Body of pancreas (tissue), 4 donors: ENCODE results near the gene KIRREL3. TPM values are rescaled to one million over a fixed set of nuclear protein-coding genes. Genes with fewer than 3 reads are reported as not detected.

Experiments
- ATAC-seq: fragments of 150-250 bp; one replicate; pipeline ENCODE4 v1.9.1; 2016
- DNase-seq, 4 donors: peaks; one replicate each; pipeline ENCODE4 v3.0.0-alpha.2; 2019
- H3K27ac ChIP-seq, 4 donors: fragments of 200-600 bp; sonication (generic); 1 replicate in 3 of 4; 2 replicates in 1 of 4; pipeline versions ENCODE4 v1.5.1 to v1.6.1; 2016 to 2019; ENCODE audit warnings: mild to moderate bottlenecking in 1 of 4, mixed read lengths in 1 of 4, moderate library complexity in 1 of 4
- H3K27me3 ChIP-seq, 2 donors: fragments of 200-600 bp; sonication (generic); one replicate each; pipeline ENCODE4 v1.6.0; 2016; ENCODE audit warnings: mild to moderate bottlenecking in 1 of 2
- H3K36me3 ChIP-seq, 2 donors: fragments of 200-600 bp; sonication (generic); replicated peaks in 1 of 2; 2 replicates each; pipeline ENCODE4 v1.5.1; 2016; ENCODE audit warnings: low read depth in 2 of 2; ENCODE audit not compliant: insufficient read depth in 1 of 2
- H3K4me1 ChIP-seq: fragments of 200-600 bp; sonication (generic); one replicate; pipeline ENCODE4 v1.6.0; 2016
- H3K4me3 ChIP-seq, 2 donors: fragments of 200-600 bp; sonication (generic); 1 replicate in 1 of 2; 2 replicates in 1 of 2; pipeline ENCODE4 v1.5.1; 2016 to 2019
- H3K9me3 ChIP-seq, 3 donors: fragments of 200-600 bp; sonication (generic); 1 replicate in 2 of 3; 2 replicates in 1 of 3; pipeline ENCODE4 v1.5.1; 2016
- CTCF ChIP-seq, 7 experiments: fragments of 450-650 bp in 4 of 7; fragments of 200-600 bp in 3 of 7; sonication (generic) in 3 of 7; IDR thresholded peaks; one replicate each; pipeline ENCODE4 v1.5.1; 2016 to 2019; ENCODE audit warnings: antibody characterized with exemption in 7 of 7
- POLR2A ChIP-seq, 3 donors: fragments of 450-650 bp; IDR thresholded peaks; one replicate each; pipeline ENCODE4 v1.6.1; 2016; ENCODE audit warnings: antibody characterized with exemption in 3 of 3, mild to moderate bottlenecking in 2 of 3
- WGBS, 2 donors: methylation state at CpG; one replicate each; pipeline ENCODE4 v1.1.5; 2017; 5-methylcytosine and 5-hydroxymethylcytosine counted together
- intact Hi-C: fragments of 100-400 bp; cut with DNase I; formaldehyde crosslinking; loops from one replicate; pipeline ENCODE4 v1.15.1; 2023
- total RNA-seq, 2 donors: library from RNA; depleted of rRNA; stranded (reverse); fragments of >200 nt; gene quantifications; one replicate each; pipeline ENCODE4 v1.1.0, GENCODE V29; 2016

KIRREL3 gene
- total RNA-seq, 2 donors from 2014 or later = 0.26 TPM; not detected in 1

GRCh38 chr11:126748100-126748791 is 252.3 kb downstream of the KIRREL3 start:
- Histone ChIP-seq H3K27ac (peak overlapping the region in 1 of 4 donors; percentile 25), H3K27me3 (no peaks in the 10 kb centered on the region), H3K36me3 (no peaks in the 10 kb centered on the region), H3K4me3 (no peak overlapping the region), H3K4me1 (no peaks in the 10 kb centered on the region), H3K9me3 (no peaks in the 10 kb centered on the region)
- 63 to 71% methylated on average over 17 of the region's 17 CpGs for WGBS, 2 donors
- DNase-seq (peak in 3 of 4 donors; percentile 19 to 37 (median 19)), ATAC-seq (peak; percentile 21)
- intact Hi-C loops = no loop called here
- TF ChIP-seq CTCF (IDR thresholded peaks at IDR 0.05) = no peak
- TF ChIP-seq POLR2A (IDR thresholded peaks at IDR 0.05) = no peak

GRCh38 chr11:126747315-126747714 is 253.3 kb downstream of the KIRREL3 start:
- ATAC-seq = no peak
- H3K27ac ChIP-seq = no peak overlapping the region
- TF ChIP-seq CTCF (IDR thresholded peaks at IDR 0.05) (no peak), POLR2A (IDR thresholded peaks at IDR 0.05) (no peak)

GRCh38 chr11:126746443-126746842 is 254.1 kb downstream of the KIRREL3 start:
- intact Hi-C loops = no loop called here
- no peak for TF ChIP-seq POLR2A (IDR thresholded peaks at IDR 0.05)
- TF ChIP-seq CTCF (IDR thresholded peaks at IDR 0.05) = no peak
- Histone ChIP-seq H3K4me1 (no peaks in the 10 kb centered on the region), H3K27me3 (no peaks in the 10 kb centered on the region), H3K4me3 (no peak overlapping the region), H3K36me3 (no peaks in the 10 kb centered on the region), H3K9me3 (no peaks in the 10 kb centered on the region), H3K27ac (no peak overlapping the region)
- 85 to 90% methylated on average over 4 of the region's 4 CpGs for WGBS, 2 donors
- DNase-seq (no peak), ATAC-seq (no peak)

More at GRCh38 chr11:126747315-126747714, 253.3 kb downstream of the KIRREL3 start:
- DNase-seq = no peak
- H3K27me3 ChIP-seq = no peaks in the 10 kb centered on the region
- H3K4me1 ChIP-seq = no peaks in the 10 kb centered on the region
- WGBS, 2 donors = 88 to 89% methylated on average over 9 of the region's 9 CpGs
- H3K9me3 ChIP-seq = no peaks in the 10 kb centered on the region
- H3K36me3 ChIP-seq = no peaks in the 10 kb centered on the region
- H3K4me3 ChIP-seq = no peak overlapping the region
- intact Hi-C loops = no loop called here

- no peaks in the 10 kb centered on the region for H3K9me3 ChIP-seq
- ATAC-seq (no peak), DNase-seq (no peak)
- H3K36me3 ChIP-seq = no peaks in the 10 kb centered on the region
- intact Hi-C loops = no loop called here
- H3K4me1 ChIP-seq = no peaks in the 10 kb centered on the region
- WGBS, 2 donors = 83 to 92% methylated on average over 4 of the region's 4 CpGs
- H3K27ac ChIP-seq = no peak overlapping the region
- peaks cover 0 to 4% of the 10 kb centered on the region in 2 donors for H3K27me3 ChIP-seq
- no peak for TF ChIP-seq POLR2A (IDR thresholded peaks at IDR 0.05)
- no peak for TF ChIP-seq CTCF (IDR thresholded peaks at IDR 0.05)
- no peak overlapping the region for H3K4me3 ChIP-seq
Observed at GRCh38 chr11:126744699-126745098, 255.9 kb downstream of the KIRREL3 start.

- TF ChIP-seq CTCF (IDR thresholded peaks at IDR 0.05) (no peak), POLR2A (IDR thresholded peaks at IDR 0.05) (no peak)
- intact Hi-C loops = no loop called here
- ATAC-seq (no peak), DNase-seq (no peak)
- no peak overlapping the region for H3K4me3 ChIP-seq
- no peaks in the 10 kb centered on the region for H3K4me1 ChIP-seq
- peaks cover 0 to 4% of the 10 kb centered on the region in 2 donors for H3K27me3 ChIP-seq
- WGBS, 2 donors = 54 to 66% methylated on average over 2 of the region's 2 CpGs
- H3K27ac ChIP-seq = no peak overlapping the region
- H3K36me3 ChIP-seq = no peaks in the 10 kb centered on the region
- H3K9me3 ChIP-seq = no peaks in the 10 kb centered on the region
Observed at GRCh38 chr11:126743628-126744027, 256.9 kb downstream of the KIRREL3 start.
